GM23248 (cell line): ENCODE measurements around the gene CST4. TPM values are rescaled to one million over a fixed set of nuclear protein-coding genes. Genes with fewer than 3 reads are reported as not detected.
"Not testable (repeated sequence)": the region's sequence is repeated elsewhere in the genome, so short reads cannot be mapped to it uniquely, and the experiment has no call there.

ENCODE experiments used
- DNase-seq: peaks from one replicate; pipeline ENCODE4 v3.0.0-alpha.2; 2015
- H2AFZ ChIP-seq: fragments of 200-600 bp; sonication (generic); 2 replicates; pipeline ENCODE4 v1.6.1; 2016; ENCODE audit warnings: antibody characterized with exemption
- H3F3A ChIP-seq: fragments of 200-600 bp; sonication (generic); 2 replicates; pipeline ENCODE4 v1.6.1; 2016; ENCODE audit warnings: mild to moderate bottlenecking, antibody characterized with exemption, mixed run types; ENCODE audit not compliant: insufficient read depth
- H3K27ac ChIP-seq: fragments of 200-600 bp; sonication (generic); 2 replicates; pipeline ENCODE4 v1.5.1; 2016; ENCODE audit warnings: mild to moderate bottlenecking
- H3K27me3 ChIP-seq: fragments of 200-600 bp; sonication (generic); replicated peaks from 2 replicates; pipeline ENCODE4 v1.6.1; 2016; ENCODE audit warnings: mild to moderate bottlenecking; ENCODE audit not compliant: insufficient read depth
- H3K36me3 ChIP-seq: fragments of 200-600 bp; sonication (generic); 2 replicates; pipeline ENCODE4 v1.6.1; 2016; ENCODE audit warnings: low read depth, mild to moderate bottlenecking
- H3K4me1 ChIP-seq: fragments of 200-600 bp; sonication (generic); 2 replicates; pipeline ENCODE4 v1.6.1; 2016; ENCODE audit warnings: mild to moderate bottlenecking; ENCODE audit not compliant: insufficient read depth
- H3K4me2 ChIP-seq: fragments of 200-600 bp; sonication (generic); one replicate; pipeline ENCODE4 v1.6.1; 2016; ENCODE audit warnings: mild to moderate bottlenecking; ENCODE audit not compliant: unreplicated experiment
- H3K4me3 ChIP-seq: fragments of 200-600 bp; sonication (generic); 2 replicates; pipeline ENCODE4 v1.5.1; 2016; ENCODE audit warnings: mild to moderate bottlenecking
- H3K79me2 ChIP-seq: fragments of 200-600 bp; sonication (generic); 2 replicates; pipeline ENCODE4 v1.6.1; 2016; ENCODE audit warnings: mild to moderate bottlenecking; ENCODE audit not compliant: insufficient read depth
- H3K9ac ChIP-seq: fragments of 200-600 bp; sonication (generic); 2 replicates; pipeline ENCODE4 v1.6.1; 2016; ENCODE audit warnings: mild to moderate bottlenecking
- H3K9me2 ChIP-seq: fragments of 200-600 bp; sonication (generic); 2 replicates; pipeline ENCODE4 v1.6.1; 2016; ENCODE audit warnings: mixed run types, mild to moderate bottlenecking, moderate library complexity; ENCODE audit not compliant: insufficient read depth
- H3K9me3 ChIP-seq: fragments of 200-600 bp; sonication (generic); one replicate; pipeline ENCODE4 v1.6.1; 2017; ENCODE audit warnings: low read depth
- H4K20me1 ChIP-seq: fragments of 200-600 bp; sonication (generic); 2 replicates; pipeline ENCODE4 v1.6.0; 2016; ENCODE audit not compliant: insufficient read depth
- EZH2 ChIP-seq: fragments of 200-600 bp; sonication (generic); IDR thresholded peaks from 2 replicates; pipeline ENCODE4 v1.6.1; 2018; ENCODE audit warnings: antibody characterized with exemption, mild to moderate bottlenecking; ENCODE audit not compliant: insufficient read depth, poor library complexity, severe bottlenecking
- EZH2phosphoT487 ChIP-seq: fragments of 200-600 bp; sonication (generic); IDR thresholded peaks from 2 replicates; pipeline ENCODE4 v1.6.1; 2018; ENCODE audit warnings: antibody characterized with exemption, moderate library complexity, mild to moderate bottlenecking, low read depth; ENCODE audit not compliant: insufficient read depth
- WGBS, 2 experiments: methylation state at CpG; one replicate each; pipeline ENCODE4 v1.1.6; 2015 to 2017; ENCODE audit warnings: low lambda C conversion rate in 2 of 2, low coverage in 1 of 2; ENCODE audit errors: missing lambda C conversion rate in 2 of 2; 5-methylcytosine and 5-hydroxymethylcytosine counted together
- in situ Hi-C: fragments of 300-500 bp; cut with MboI; formaldehyde crosslinking; loops from 2 replicates; pipeline ENCODE4 v1.15.0; 2020
- polyA plus RNA-seq: library from polyadenylated mRNA; unstranded; fragments of >200 nt; fragmentation: Nextera tagmentation; extraction: Ambion mirVana; gene quantifications from 2 replicates; pipeline ENCODE4 v1.2.1, GENCODE V29; 2016
- total RNA-seq: library from RNA; depleted of rRNA; stranded (reverse); fragments of >200 nt; shearing (Covaris generic); gene quantifications from 2 replicates; pipeline ENCODE4 v1.2.3, GENCODE V29; 2014

CST4 gene
- total and polyA plus RNA-seq, 2 experiments from 2014 or later: not detected

DNA sequence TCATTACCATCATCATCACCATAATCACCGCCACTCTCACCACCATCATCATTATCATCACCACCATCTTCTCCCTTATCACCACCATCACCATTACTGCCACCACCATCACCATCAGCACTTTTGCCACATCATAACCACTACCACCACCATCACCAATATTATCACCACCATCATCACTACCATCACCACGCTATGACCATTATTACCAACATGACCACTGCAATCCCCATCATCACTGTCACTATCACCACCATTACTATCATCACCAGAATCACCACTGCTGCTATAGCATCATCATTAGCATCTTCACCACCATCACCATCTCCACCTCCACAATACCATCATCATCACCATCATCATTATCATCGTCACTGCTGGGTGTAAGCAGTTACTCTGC is 36.3 kb upstream of the CST4 start:
- no peak overlapping the region for H2AFZ ChIP-seq
- no peaks in the 10 kb centered on the region for H3K79me2 ChIP-seq
- 61 to 64% methylated on average over 3 of the region's 3 CpGs for WGBS, 2 experiments
- no peaks in the 10 kb centered on the region for H3F3A ChIP-seq
- H3K27ac ChIP-seq: no peak overlapping the region
- no peaks in the 10 kb centered on the region for H3K9me2 ChIP-seq
- H3K9ac ChIP-seq: no peak overlapping the region
- peaks cover 6% of the 10 kb centered on the region; the same call in 1 of the 2 replicates for H3K27me3 ChIP-seq
- TF ChIP-seq EZH2: no peak
- TF ChIP-seq EZH2phosphoT487: no peak
- H3K36me3 ChIP-seq: no peaks in the 10 kb centered on the region
- H4K20me1 ChIP-seq: no peaks in the 10 kb centered on the region
- H3K4me1 ChIP-seq: no peaks in the 10 kb centered on the region
- no peak overlapping the region for H3K4me3 ChIP-seq
- H3K9me3 ChIP-seq: no peaks in the 10 kb centered on the region
- no peak for DNase-seq
- H3K4me2 ChIP-seq: no peak overlapping the region
- in situ Hi-C loops: no loop called here

- H3F3A ChIP-seq, H3K9ac ChIP-seq, H3K27ac ChIP-seq, H3K9me3 ChIP-seq, H2AFZ ChIP-seq, H3K27me3 ChIP-seq, H3K9me2 ChIP-seq, H3K79me2 ChIP-seq, H4K20me1 ChIP-seq, H3K36me3 ChIP-seq, H3K4me3 ChIP-seq, H3K4me1 ChIP-seq, in situ Hi-C loops, H3K4me2 ChIP-seq: not testable (repeated sequence)
- peak; percentile 27 for DNase-seq
- 50 to 55% methylated on average over 2 of the region's 2 CpGs for WGBS, 2 experiments
These were observed 34.9 kb upstream of the CST4 start for GRCh38 chr20:23723659-23724307.

DNA sequence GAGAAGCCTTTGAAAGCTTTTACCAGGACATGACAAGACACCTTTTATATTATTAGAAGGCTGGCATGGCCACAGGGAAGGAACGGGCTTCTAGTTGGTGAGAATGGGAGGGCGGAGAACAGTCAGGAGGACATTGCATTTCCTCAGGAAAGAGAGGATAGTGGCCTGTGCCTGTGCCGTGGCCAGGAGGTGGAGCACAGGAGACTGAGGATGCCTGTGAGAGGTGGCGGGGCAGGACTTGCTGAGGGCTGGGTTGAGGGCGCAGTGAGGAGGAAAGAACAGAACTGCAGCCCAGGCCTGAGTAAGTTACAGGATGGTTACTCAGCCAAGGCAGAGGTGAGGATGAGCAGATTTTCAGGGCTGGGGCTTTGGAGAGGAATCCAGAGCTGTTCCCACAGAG is 34.0 kb upstream of the CST4 start:
- DNase-seq, H3K27ac ChIP-seq, H3K36me3 ChIP-seq, H3K4me1 ChIP-seq, H3K9me2 ChIP-seq, H3K9me3 ChIP-seq, H3K4me3 ChIP-seq, in situ Hi-C loops, H3F3A ChIP-seq, H3K4me2 ChIP-seq, H3K9ac ChIP-seq, H3K79me2 ChIP-seq, H3K27me3 ChIP-seq, H4K20me1 ChIP-seq, H2AFZ ChIP-seq: not testable (repeated sequence)
- WGBS, 2 experiments: 41 to 44% methylated on average over 5 of the region's 5 CpGs

GRCh38 chr20:23721962-23722361 is 33.1 kb upstream of the CST4 start:
- Histone ChIP-seq H3K9me3 (no peaks in the 10 kb centered on the region), H3K27ac (no peak overlapping the region)

GRCh38 chr20:23719351-23719750 is 30.5 kb upstream of the CST4 start:
- DNase-seq, H4K20me1 ChIP-seq, H3K36me3 ChIP-seq, H3K9ac ChIP-seq, H3K4me3 ChIP-seq, H2AFZ ChIP-seq, H3K9me2 ChIP-seq, H3K9me3 ChIP-seq, H3F3A ChIP-seq, H3K79me2 ChIP-seq, H3K4me1 ChIP-seq, H3K27ac ChIP-seq, in situ Hi-C loops, H3K4me2 ChIP-seq, H3K27me3 ChIP-seq: not testable (repeated sequence)
- 37 to 39% methylated on average over 9 of the region's 9 CpGs for WGBS, 2 experiments

More at GRCh38 chr20:23721962-23722361, 33.1 kb upstream of the CST4 start:
- Histone ChIP-seq H2AFZ (no peak overlapping the region), H3K27me3 (peaks cover 6% of the 10 kb centered on the region; the same call in 1 of the 2 replicates), H3K79me2 (no peaks in the 10 kb centered on the region), H3K4me2 (no peak overlapping the region), H3K36me3 (no peaks in the 10 kb centered on the region), H3K4me1 (no peaks in the 10 kb centered on the region), H4K20me1 (no peaks in the 10 kb centered on the region), H3K9ac (no peak overlapping the region), H3K9me2 (no peaks in the 10 kb centered on the region), H3F3A (no peaks in the 10 kb centered on the region), H3K4me3 (no peak overlapping the region)
- no peak for TF ChIP-seq EZH2phosphoT487
- TF ChIP-seq EZH2: no peak
- 0 to 18% methylated on average over 1 of the region's 1 CpG for WGBS, 2 experiments
- no peak for DNase-seq
- in situ Hi-C loops: no loop called here

- H3K9ac ChIP-seq, H3K27ac ChIP-seq, H3F3A ChIP-seq, DNase-seq, H3K79me2 ChIP-seq, H3K4me3 ChIP-seq, in situ Hi-C loops, H3K36me3 ChIP-seq, H3K4me2 ChIP-seq, H3K9me2 ChIP-seq, H3K27me3 ChIP-seq, H3K4me1 ChIP-seq, H4K20me1 ChIP-seq, H2AFZ ChIP-seq, H3K9me3 ChIP-seq: not testable (repeated sequence)
These were observed 22.9 kb upstream of the CST4 start for GRCh38 chr20:23711778-23712177.
